ENCODE measurements around the gene MMP24OS.

DNA sequence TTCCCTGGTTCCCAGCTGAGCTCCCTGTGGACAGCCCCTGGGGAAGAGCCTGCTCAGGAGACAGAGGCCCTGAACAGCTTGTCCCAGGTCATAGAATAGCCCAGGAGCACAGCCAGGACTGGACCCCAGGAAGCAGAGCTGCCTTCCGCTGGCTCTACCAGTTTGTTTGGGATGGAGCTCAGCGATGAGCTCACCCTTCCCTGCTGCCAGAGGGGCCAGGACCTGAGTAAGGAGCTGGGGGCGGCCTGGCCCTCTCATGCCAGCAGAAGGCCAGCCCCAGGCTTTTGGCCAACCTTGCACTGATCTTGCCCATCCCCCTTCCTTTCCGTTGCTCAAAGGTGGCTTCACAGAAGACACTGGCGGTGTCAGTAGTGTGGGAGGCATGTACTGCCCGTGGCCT lies 17.5 kb downstream of the MMP24OS start:
- TF ChIP-seq CTCF (IDR thresholded peaks at IDR 0.05 in 2 of 3, conservative IDR thresholded peaks at IDR 0.05 in 1 of 3; ENCODE audit: control insufficient read depth in 2 of 3, extremely low read depth in 1 of 3, insufficient read depth in 1 of 3, low read depth in 3 of 3, low read length in 3 of 3) (no peak), EGR1 (IDR thresholded peaks at IDR 0.05; ENCODE audit: borderline replicate concordance in 1 of 2, low read depth in 2 of 2, low read length in 2 of 2) (no peak), NFYB (IDR thresholded peaks at IDR 0.05; ENCODE audit: insufficient read depth, low read depth, low read length) (no peak), MXI1 (IDR thresholded peaks at IDR 0.05; ENCODE audit: low read depth, low read length) (no peak), EZH2 (IDR thresholded peaks at IDR 0.05; ENCODE audit: borderline replicate concordance, control insufficient read depth, low read depth, low read length) (no peak), USF2 (IDR thresholded peaks at IDR 0.05; ENCODE audit: borderline replicate concordance, low read depth, low read length) (no peak), CEBPB (IDR thresholded peaks at IDR 0.05; ENCODE audit: borderline replicate concordance in 1 of 2, low read depth in 2 of 2, low read length in 2 of 2) (no peak), EP300 (IDR thresholded peaks at IDR 0.05; ENCODE audit: borderline replicate concordance in 1 of 2, control insufficient read depth in 1 of 2, low read depth in 2 of 2, low read length in 2 of 2) (no peak), CEBPZ (IDR thresholded peaks at IDR 0.05; ENCODE audit: low read depth, low read length) (no peak)
- TF ChIP-seq, protein P1, sequence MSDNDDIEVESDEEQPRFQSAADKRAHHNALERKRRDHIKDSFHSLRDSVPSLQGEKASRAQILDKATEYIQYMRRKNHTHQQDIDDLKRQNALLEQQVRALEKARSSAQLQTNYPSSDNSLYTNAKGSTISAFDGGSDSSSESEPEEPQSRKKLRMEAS (IDR thresholded peaks at IDR 0.05; ENCODE audit: low read depth, low read length) = no peak
